ENCODE data around the gene SERAC1.

- TF ChIP-seq POLR2A (IDR thresholded peaks at IDR 0.05) (no peak), EP300 (IDR thresholded peaks at IDR 0.05) (no peak), POLR2AphosphoS5 (IDR thresholded peaks at IDR 0.05) (no peak)
Measured at GRCh38 chr6:158170656-158171081, 2.6 kb upstream of the SERAC1 start.
